HG02759 (cell line): Measurements from ENCODE around the gene UBA7.

Experiments
- ATAC-seq: cut with Tn5 transposase; IDR thresholded peaks from one replicate; pipeline ENCODE4 v1.9.1; 2021; ENCODE audit warnings: mild to moderate bottlenecking, moderate library complexity; ENCODE audit not compliant: unreplicated experiment

The UBA7 gene

DNA sequence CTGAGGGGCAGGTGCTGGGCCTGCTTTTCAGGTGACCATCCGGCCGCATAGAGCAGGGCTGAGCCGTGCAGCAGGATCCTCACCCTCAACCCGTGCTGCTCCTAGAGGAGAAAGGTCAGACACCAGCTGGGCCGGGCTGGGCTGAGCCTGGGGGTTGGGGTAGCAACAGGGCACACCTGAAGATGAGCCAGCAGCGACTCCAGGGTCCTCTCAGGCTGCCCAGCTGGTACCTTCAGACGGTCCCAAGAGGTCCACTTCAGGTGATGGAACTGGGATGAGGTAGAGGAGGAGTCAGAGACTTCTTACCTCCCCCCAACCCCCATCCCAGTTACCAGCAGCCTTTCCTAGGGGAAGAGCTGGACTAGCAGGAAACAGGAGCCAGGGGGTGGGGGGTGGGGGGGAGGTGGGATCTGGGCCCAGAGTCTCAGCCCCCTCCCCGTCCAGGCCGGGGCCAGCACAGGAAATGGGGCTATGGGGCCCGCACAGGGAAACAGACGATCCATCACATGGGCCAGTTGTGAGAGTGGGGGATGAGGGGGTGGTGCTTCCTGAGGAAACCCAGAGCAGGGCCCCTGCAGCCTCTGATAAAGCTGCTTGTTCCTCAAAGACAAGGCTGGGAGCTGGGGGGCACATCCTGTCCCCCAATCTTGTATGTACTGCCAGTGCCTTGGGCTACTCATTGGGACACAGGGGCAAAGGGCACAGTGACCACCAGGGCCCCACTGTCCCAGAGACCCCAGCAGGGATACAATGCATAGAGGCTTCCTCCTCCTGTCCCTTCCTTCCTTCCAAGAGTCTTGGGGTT lies 7.7 kb downstream of the UBA7 start:
- ATAC-seq = no peak

DNA sequence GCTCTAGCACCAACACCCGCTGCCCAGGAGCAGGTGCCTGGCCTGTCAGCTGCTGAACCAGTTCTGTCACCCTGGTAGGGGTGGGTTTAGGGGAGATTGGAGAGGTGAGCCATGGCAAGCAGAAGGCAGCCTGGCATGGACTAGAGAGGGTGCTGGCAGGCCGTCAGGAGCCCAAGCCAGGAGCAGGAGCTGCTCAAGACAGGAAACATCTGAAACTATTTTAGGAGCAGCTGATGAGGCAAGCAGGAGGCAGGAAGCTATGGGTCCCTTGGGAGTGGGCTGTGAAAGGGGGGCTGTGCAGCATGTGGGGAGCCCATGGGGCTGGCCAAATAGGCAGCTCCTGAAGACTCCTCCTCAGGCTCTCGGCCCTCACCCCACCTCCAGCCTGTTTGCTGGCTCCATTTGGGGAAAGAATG lies 8.4 kb downstream of the UBA7 start:
- ATAC-seq = no peak

DNA sequence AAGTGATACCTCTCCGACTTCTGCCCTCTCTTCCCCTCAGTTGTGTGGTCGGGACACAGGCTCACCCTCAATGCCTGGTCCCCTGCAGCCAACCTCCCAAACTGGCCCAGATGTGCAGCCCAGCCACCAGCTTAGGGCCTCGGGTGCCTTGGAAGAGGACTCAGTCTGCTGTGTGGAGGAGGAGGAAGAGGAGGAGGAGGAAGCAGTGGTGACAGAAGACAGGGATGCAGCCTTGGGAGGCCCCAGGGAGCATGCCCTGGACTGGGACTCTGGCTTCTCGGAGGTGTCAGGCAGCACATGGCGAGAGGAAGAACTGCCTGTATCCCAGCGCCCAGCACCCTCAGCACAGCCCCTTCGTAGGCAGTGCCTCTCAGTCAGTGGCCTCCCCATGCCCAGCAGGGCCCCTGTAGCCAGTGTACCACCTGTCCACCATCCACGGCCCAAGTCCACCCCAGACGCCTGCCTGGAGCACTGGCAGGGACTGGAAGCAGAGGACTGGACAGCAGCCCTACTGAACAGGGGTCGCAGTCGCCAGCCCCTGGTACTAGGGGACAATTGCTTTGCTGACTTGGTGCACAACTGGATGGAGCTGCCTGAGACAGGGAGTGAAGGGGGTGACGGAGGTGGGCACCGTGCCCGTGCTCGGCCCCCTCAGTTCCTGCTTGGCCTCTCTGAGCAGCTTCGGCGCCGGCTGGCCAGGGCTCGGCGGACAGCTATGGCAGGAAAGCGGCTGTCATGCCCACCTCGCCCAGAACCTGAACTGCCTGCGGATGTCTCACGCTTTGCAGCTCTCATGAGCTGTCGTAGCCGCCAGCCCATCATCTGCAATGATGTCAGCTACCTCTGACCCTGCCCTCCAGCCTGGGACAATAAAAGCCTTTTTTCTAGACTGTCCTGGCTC lies 9.4 kb downstream of the UBA7 start:
- no peak for ATAC-seq

DNA sequence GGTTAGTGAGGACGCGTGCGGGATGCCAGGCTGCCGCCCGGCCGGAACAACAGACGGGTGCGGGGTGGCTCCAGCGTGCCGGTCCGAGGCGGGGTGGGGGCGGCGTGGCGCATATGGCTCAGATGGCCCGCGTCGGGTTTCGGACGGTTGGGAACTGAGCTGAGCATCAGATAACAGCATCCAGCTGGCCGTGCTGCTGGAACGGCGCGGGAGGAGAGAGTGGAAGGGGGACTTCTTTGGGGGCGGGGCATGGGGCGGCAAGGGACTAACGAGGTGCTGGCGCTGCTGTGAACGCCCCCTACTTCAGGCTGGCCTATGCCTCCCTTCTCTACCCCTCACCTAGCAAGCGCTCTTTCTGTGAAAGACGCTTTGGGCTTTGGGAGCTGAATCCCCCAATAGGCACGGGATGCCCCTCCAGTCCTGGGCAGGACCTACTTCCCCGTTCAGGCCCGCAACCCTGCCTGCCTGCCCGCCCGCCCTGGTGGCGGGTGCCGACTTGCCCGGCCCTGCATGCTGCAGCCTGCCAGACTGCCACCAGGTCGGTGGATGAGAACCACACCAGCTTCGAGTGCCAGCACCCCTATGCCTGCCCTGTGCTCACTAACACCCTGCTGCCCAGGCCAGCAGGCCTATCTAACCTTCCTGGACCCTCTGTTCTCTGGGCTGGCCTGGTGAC lies 10.2 kb downstream of the UBA7 start:
- ATAC-seq = peak; percentile 9

DNA sequence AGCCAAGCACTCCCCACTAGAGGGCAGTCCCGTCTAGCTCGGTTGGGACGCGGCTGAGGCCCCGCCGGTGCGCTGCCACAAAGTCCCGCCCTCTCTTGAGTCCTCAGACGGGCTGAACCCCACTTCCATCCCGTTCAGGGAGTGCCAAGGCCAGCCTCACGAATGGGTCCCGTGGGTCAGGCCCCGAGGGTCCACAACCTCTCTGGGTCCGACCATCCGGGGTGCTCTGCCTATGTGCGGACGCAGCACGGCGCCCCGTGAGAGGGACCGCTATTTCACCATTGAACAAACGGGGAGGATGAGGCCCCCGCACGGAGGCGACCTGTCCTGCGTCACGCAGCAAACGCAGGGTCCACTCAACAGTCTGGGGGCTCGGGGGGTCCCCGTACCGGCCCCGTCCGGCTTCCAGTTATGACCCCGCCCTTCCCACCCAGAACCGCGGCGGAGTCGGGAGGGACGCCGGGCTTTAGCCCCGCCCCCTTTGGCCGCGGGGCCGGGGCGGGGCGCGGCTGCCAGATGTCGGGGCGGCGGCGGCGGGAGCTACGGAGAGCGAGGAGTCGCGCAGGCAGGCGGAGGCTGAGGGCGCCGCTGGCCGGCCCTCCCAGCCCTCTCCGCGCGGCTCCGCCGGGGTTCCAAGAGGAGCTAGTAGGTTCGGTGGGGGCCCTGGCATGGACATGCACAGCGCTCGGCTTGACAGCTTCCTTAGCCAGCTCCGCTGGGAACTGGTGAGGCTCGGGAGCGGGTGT lies 10.9 kb downstream of the UBA7 start, which contains the start of gene INKA1:
Gene INKA1 (plus strand): TSS at position 543 of the 746 bp plus-strand sequence. CDS start 132 bp downstream, at position 675.
- ATAC-seq = peak; percentile 66

DNA sequence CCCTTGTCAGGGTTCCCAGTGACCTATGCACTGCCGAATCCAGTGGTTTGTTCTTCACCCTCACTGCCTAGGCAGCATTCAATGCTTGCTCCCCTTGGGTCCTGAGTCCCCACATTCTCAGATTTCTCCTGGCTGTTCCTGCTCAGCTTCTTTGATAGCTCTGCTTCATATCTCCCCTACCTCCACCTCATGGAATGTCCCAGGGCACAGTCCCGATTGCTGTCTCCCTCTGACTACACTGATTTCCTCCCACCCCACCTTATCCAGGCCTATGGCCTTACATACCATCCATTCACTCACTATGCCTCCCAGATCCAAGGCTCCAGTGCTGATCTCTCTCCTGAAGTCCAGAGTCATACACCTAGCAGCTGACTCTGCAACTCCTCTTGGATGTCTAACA lies 12.6 kb downstream of the UBA7 start:
- ATAC-seq = no peak

DNA sequence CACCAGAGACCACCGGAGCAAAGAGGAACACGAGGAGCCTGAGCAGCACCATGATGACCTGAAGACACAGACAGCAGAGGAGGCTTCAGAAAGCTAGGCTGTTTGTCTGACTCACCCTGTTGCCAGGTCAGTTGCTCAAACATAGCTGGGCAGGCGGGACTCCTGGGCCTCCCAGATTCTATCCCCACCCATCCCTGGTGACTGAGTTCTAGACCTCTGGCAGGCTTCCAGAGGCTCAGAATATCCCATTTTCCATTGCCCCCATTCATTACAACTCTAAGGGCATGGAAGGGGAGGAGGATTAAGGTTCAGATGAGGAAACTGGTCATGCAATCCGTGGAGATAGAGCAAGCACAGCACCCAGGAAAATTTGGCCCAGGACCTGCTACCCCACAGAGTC lies 14.0 kb downstream of the UBA7 start, which contains the start of gene CDHR4:
Gene CDHR4 (minus strand): TSS at position 113 of the 400 bp plus-strand sequence. CDS start 61 bp downstream, at position 52.
- ATAC-seq = no peak

DNA sequence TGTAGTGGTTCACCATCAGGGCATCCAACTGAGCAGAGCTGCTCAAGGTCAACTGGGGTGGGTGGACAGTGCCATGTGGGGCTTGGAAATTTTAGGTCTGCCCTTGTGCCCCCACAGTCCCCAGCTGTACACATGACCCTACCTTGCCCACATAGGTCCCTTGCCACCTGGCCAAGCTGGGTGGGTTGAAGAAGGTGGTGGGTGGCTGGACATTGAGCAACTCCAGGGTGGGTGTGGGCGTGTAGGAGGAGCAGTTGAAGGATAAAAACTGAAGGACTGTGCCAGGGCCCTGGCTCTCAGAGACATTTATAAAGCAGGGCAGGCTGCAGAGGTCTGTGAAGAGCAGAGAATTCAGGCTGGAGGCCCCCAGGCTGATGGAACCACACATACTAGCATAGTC lies 14.6 kb downstream of the UBA7 start:
- ATAC-seq = no peak

DNA sequence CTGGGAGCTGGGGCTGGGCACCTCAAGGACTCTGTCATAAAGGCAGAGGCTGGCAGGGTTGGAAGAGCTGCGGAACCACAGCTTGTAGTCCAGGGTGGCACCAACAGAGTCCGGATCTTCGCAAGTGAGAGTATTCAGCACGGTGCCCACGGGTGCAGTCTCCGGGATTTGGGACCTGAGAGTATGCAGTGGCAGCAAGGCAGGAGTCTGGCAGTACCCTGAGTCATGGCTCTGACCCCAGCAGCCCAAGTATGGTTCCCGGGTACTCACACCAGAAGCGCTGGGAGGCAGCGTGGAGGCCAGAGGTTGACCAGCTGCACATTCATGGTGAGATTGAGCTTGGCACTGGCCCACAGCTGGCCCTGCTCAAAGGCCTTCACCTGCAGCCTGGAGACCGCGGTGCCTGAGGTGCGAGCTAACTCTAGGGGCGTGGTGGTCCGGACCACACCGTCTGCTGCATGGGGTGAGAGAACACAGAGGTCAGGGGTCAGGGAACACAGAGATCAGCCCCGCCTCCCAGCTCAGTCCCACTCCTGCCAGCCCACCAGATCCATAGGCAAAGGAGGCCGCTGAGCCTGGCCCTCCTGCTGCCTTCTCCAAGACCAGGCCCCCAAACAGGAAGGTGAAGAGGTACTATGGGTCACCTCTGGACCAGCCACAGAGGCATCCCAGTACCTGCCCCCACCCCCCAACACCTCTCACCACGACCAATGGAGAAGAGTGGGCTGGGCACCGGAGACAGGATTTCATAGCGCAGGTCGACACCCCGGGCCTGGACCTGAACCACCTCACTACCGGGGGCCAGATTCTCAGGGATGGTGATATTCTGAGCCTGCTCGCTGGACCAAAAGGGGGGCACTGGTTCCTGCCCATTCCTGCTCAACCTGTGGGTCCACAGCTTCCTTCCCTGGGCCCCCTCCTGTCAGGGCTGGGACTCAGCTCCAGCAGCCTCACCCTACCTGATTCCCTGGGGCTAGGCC lies 18.5 kb downstream of the UBA7 start:
- ATAC-seq = no peak

DNA sequence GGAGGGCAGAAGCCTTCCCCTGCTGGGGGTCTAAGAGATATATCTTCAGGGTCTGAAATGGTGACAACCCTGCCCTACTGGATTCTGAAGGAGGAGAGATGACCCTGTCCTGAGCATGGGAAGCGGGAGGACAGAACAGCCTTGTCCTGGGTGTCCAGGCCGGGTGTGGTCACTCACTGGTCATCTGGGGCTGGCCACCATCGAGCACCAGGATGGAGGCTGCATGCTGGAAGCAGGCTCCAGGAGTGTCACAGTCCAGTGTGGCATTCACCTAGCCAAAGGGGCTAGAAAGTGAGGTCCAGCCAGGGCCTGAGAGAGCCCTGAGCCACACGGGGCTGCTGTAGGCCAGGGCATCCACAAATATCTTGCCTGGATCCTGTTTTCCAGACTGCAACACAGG lies 19.3 kb downstream of the UBA7 start:
- ATAC-seq = no peak

DNA sequence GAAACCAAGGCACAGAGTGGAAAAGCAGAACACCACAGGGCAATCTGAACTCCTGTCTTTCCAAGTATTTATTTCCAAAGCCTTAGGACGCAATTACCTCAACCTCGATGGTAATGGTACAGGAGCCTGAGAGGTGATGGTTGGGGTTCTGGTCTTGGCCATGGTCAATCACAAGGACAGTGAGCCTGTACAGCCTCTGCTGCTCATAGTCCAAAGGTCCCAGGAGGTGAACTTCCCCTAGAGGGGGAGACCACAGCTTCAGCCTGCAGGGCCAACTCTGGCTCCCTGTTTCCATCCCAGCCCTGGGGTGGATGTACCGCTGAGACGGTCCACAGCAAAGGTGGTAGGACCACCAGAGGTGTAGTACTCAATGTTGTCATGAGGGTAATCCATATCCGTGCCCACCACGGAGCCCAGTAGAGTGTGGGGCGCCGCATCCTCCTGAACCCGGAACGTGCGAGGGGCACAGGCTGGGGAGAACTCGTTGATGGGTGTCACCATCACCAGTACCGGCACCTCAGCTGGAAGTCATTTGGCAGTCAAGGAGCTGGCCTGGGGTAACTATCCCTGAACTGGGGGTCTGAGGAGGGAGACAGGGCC lies 20.2 kb downstream of the UBA7 start:
- ATAC-seq = no peak

DNA sequence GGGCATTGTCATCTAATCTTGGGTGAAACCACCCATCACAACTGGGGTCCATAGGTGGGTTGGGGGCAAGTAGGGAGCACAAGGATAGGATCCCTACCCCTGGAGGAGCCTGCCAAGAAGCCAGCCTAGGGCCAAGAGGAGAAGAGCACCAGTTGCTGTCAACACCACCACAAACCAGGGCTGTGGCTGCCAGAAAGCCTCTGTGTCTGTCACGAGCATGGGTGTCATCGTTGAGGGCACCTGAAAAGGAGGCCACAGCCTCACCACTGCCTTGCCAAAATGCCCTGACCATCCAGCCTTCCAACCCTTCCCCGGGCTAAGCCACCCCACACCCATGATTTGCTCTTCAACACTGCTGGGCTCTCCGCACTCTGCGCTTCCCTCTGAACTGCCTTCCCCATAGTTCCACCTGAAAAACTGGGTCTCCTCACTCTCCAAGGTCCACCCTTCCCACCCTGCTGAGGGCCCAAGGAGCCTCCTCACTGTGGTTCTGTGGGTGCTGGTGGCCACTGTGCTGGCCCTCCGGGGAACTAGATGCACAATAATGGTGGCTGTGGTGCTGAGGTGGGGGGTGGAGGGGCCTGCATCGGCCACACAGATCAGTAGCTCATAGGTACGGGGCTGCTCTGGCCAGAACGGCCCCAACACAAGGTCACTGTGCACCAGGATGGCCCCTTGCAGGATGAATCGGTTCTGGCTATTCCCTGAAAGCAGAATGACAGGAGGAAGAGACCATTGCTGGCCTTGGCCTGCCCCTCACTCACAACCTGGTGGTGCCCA lies 21.2 kb downstream of the UBA7 start:
- no peak for ATAC-seq

DNA sequence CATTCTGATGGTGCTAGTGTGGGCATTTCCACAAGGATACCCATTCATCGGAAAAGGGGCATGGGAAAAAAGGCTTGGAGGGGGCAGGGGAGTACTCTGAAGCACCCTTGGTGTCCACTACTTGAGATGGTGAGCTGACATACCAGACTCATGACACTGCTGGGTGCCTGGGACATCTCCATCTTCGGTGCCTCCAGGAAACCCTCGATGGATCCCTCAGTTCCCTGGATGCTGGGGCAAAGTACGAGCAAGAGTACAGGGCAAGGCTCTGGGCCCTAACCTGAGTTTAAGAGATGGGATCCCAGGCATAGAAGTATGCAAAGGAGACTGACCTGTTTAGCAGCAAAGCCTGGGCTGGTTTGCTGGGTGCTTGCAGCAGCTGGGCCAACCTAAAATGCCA lies 22.2 kb downstream of the UBA7 start:
- ATAC-seq = no peak

DNA sequence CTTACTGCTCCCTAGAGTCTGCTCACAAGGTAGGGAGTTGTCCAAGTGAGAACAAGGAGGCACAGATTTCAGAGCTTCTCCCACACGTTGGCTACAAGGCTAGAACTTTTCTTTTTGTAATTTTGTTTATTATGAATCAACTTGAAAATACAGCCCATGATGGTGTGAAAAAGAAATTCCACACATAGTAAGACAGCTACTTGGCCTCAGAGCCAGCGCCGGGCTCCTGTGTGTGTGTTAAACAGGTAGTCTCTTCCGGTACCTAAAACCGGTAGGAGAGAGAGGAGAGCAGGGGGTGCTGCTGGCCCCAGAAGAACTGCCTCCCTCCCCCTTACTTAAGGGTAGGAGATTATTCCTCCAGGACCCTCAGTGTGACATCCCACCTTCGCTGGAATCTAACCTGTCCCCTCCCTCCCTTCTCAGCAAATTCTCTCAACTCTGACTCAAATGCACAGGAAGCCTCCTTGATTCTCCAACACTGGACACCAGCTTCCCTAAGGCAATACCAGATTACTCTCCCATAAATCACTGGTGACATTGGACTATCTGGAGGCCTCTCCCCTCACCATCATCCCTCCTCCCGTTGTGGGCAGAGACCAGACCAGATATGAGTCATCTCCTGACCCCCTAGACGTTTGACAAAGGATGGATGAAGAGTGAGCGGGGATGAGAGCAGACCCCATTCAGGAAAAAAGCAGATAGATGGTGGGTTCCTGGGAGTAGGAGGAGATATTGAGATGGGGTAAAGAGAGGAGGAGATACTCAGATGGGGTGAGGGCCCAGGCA lies 22.9 kb downstream of the UBA7 start:
- ATAC-seq = no peak

DNA sequence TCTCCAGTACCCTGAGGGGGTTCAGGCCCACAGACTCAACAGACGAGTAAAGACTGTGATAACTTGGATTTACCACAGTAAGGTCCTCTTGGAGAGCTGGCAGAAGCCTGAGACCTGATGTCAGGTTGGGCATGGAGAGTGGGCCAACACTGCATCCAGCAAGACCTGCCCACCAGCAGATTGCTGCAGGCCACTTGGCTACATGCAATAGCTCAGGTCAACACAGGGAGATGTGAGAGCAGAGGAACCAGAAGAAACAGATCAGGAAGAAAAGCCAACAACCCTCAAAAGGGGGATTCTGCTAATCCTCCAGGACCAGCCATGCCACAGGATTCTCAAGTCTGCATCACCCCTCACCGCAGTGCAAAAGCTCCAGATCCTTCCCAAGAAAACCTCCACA lies 25.7 kb downstream of the UBA7 start:
- no peak for ATAC-seq

DNA sequence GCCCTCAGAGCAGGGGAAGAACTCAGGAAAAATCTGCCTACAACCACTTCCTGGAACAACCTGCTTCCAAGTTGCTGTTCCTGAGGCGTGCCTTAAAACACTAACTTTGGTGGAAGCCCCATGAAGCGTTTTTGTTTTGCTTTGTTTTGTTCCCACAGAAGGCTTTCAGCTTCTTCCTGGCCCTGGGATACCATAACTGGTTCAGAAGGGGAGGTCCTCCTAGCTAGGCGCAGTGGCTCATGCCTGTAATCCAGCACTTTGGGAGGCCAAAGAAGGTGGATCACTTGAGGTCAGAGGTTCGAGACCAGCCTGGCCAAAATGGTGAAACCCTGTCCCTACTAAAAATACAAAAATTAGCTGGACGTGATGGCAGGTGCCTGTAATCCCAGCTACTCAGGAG lies 26.2 kb downstream of the UBA7 start:
- no peak for ATAC-seq

DNA sequence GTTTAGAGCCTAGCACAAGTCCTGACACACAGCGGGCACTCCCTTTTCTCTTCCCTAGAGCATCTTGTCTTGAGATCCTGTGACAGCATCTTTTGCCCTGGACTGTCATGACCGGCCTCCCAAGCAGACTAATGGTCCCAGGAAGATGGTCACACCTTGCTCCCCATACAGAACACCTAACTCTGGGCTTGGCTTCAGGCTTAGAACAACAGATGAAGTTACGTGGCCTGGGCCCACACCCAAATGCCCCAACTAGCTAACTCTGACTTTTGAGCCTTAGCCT lies 26.6 kb downstream of the UBA7 start:
- ATAC-seq = no peak
